Calu3 (cell line): ENCODE results near the gene KCP. TPM values are rescaled to one million over a fixed set of nuclear protein-coding genes. Genes with fewer than 3 reads are reported as not detected.

Experiments used
- BruUV-seq: library from RNA; stranded (reverse); fragments of 400-500 nt; replicated peaks from 2 replicates; lab custom pipeline; 2021; lab: Mats Ljungman, UMichigan
- CTCF ChIA-PET: fragments of 300-600 bp; sonication (Branson Sonifier 250); formaldehyde crosslinking; loops from one replicate; lab custom pipeline; 2022; ENCODE audit warnings: antibody characterized with exemption; lab: Charles Lee
- DNase-seq: peaks from one replicate; pipeline ENCODE4 v3.0.0; 2022
- H3K27ac Mint-ChIP-seq: one replicate; pipeline ENCODE4 v1.8.0; 2022; ENCODE audit warnings: mixed read lengths; ENCODE audit not compliant: unreplicated experiment
- H3K27me3 Mint-ChIP-seq: one replicate; pipeline ENCODE4 v1.8.0; 2022; ENCODE audit warnings: mixed read lengths; ENCODE audit not compliant: unreplicated experiment
- H3K36me3 Mint-ChIP-seq: one replicate; pipeline ENCODE4 v1.8.0; 2022; ENCODE audit warnings: mild to moderate bottlenecking, moderate library complexity, mixed read lengths; ENCODE audit not compliant: insufficient read depth, unreplicated experiment
- H3K4me1 Mint-ChIP-seq: one replicate; pipeline ENCODE4 v1.8.0; 2022; ENCODE audit warnings: mild to moderate bottlenecking, low read depth, mixed read lengths; ENCODE audit not compliant: unreplicated experiment
- H3K4me3 Mint-ChIP-seq: one replicate; pipeline ENCODE4 v1.8.0; 2022; ENCODE audit warnings: mild to moderate bottlenecking, low read depth, moderate library complexity, mixed read lengths; ENCODE audit not compliant: unreplicated experiment
- H3K9me3 Mint-ChIP-seq: one replicate; pipeline ENCODE4 v1.8.0; 2022; ENCODE audit warnings: low read depth, mixed read lengths; ENCODE audit not compliant: unreplicated experiment
- intact Hi-C: fragments of 100-400 bp; cut with micrococcal nuclease; formaldehyde crosslinking; loops from one replicate; pipeline ENCODE4 v1.10.0; 2022; ENCODE audit not compliant: unreplicated experiment
- total RNA-seq: library from RNA; stranded (reverse); gene quantifications from 2 replicates; pipeline ENCODE4 v1.2.3, GENCODE V29; 2022
- TF ChIP-seq, protein P1 (sequence below): fragments of 200-600 bp; IDR thresholded peaks from one replicate; pipeline ENCODE4 v1.8.0; 2022; ENCODE audit warnings: antibody characterized with exemption; ENCODE audit not compliant: unreplicated experiment

KCP gene
- total RNA-seq, 1 experiment from 2014 or later: 6.8 TPM

DNA sequence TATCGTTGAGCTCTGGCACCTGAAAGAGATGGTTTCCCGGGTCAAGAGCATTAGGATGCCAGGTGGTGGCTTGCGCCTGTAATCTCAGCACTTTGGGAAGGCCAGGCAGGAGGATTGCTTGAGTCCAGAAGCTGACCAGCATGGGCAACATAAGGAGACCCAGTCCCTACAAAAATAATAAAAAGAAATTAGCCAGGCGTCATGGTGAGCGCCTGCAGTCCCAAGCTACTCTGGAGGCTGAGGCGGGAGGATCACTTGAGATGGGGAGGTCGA lies 6.1 kb upstream of the KCP start:
- TF ChIP-seq, protein P1, sequence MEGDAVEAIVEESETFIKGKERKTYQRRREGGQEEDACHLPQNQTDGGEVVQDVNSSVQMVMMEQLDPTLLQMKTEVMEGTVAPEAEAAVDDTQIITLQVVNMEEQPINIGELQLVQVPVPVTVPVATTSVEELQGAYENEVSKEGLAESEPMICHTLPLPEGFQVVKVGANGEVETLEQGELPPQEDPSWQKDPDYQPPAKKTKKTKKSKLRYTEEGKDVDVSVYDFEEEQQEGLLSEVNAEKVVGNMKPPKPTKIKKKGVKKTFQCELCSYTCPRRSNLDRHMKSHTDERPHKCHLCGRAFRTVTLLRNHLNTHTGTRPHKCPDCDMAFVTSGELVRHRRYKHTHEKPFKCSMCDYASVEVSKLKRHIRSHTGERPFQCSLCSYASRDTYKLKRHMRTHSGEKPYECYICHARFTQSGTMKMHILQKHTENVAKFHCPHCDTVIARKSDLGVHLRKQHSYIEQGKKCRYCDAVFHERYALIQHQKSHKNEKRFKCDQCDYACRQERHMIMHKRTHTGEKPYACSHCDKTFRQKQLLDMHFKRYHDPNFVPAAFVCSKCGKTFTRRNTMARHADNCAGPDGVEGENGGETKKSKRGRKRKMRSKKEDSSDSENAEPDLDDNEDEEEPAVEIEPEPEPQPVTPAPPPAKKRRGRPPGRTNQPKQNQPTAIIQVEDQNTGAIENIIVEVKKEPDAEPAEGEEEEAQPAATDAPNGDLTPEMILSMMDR: no peak
- intact Hi-C loops: no loop called here
- H3K27me3 Mint-ChIP-seq: peaks cover 63% of the 10 kb centered on the region
- H3K4me3 Mint-ChIP-seq: no peak overlapping the region
- CTCF ChIA-PET: no interaction called here
- no TSS peak for BruUV-seq
- no peak overlapping the region for H3K27ac Mint-ChIP-seq
- no peaks in the 10 kb centered on the region for H3K9me3 Mint-ChIP-seq
- DNase-seq: no peak
- H3K4me1 Mint-ChIP-seq: peaks cover 29% of the 10 kb centered on the region
- H3K36me3 Mint-ChIP-seq: no peaks in the 10 kb centered on the region

GRCh38 chr7:128915841-128916642 lies 5.5 kb upstream of the KCP start:
- Mint-ChIP-seq H3K9me3 (no peaks in the 10 kb centered on the region), H3K4me1 (peaks cover 31% of the 10 kb centered on the region), H3K27me3 (peaks cover 66% of the 10 kb centered on the region), H3K27ac (no peak overlapping the region), H3K36me3 (no peaks in the 10 kb centered on the region), H3K4me3 (no peak overlapping the region)
- intact Hi-C loops: no loop called here
- CTCF ChIA-PET: no interaction called here
- DNase-seq: no peak
- BruUV-seq: no TSS peak
- TF ChIP-seq, protein P1: no peak

GRCh38 chr7:128915271-128915819 lies 4.8 kb upstream of the KCP start:
- H3K27me3 Mint-ChIP-seq: peaks cover 66% of the 10 kb centered on the region
- H3K36me3 Mint-ChIP-seq: no peaks in the 10 kb centered on the region
- H3K9me3 Mint-ChIP-seq: no peaks in the 10 kb centered on the region
- CTCF ChIA-PET: no interaction called here
- no TSS peak for BruUV-seq
- H3K27ac Mint-ChIP-seq: no peak overlapping the region
- peaks cover 26% of the 10 kb centered on the region for H3K4me1 Mint-ChIP-seq
- intact Hi-C loops: no loop called here
- H3K4me3 Mint-ChIP-seq: no peak overlapping the region
- TF ChIP-seq, protein P1: no peak
- no peak for DNase-seq

DNA sequence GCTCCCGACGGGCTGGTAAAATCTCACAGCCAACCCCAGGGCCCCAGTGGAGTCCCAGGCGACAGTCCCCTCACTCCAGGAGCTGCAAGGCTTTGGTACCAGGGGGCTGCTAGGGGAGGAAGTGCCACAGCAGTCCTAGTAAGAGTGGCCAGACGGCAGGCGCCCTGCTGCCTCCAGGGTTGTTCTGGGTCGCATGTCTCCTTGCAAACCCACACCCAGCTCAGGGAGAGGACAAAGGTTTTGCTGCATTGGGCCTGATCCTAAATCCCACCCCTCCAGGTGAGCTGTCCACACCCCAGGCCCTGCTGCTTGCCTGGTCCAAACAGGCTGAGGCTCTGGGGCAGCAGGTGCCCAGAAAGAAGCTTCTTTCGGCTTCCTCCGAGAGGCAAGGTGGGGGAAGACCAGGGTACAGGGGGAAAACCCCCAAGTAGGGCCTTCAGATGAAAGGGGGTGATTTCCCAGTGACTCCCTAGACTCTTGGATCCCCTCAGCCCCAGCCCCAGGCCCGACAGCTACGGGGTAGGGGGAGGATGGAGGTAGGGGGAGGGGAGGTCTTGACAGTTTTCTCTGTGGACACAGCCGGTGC lies 4.2 kb upstream of the KCP start:
- peaks cover 28% of the 10 kb centered on the region for H3K4me1 Mint-ChIP-seq
- H3K36me3 Mint-ChIP-seq: no peaks in the 10 kb centered on the region
- no TSS peak for BruUV-seq
- CTCF ChIA-PET: no interaction called here
- DNase-seq: no peak
- no peak overlapping the region for H3K4me3 Mint-ChIP-seq
- intact Hi-C loops: no loop called here
- H3K27me3 Mint-ChIP-seq: peaks cover 67% of the 10 kb centered on the region
- H3K9me3 Mint-ChIP-seq: no peaks in the 10 kb centered on the region
- H3K27ac Mint-ChIP-seq: no peak overlapping the region
- TF ChIP-seq, protein P1: no peak
